ENCODE data around the gene ANGPT4. TPM values are rescaled to one million over a fixed set of nuclear protein-coding genes. Genes with fewer than 3 reads are reported as not detected.

ANGPT4 gene
- total RNA-seq, 1 donor from 2014 or later: 0.05 TPM

- Mint-ChIP-seq H3K4me3 (ENCODE audit: unreplicated experiment) (peak overlapping the region; percentile 84), H3K9me3 (ENCODE audit: unreplicated experiment) (peaks cover 11% of the 10 kb centered on the region), H3K36me3 (ENCODE audit: low read depth, unreplicated experiment) (no peaks in the 10 kb centered on the region), H3K4me1 (ENCODE audit: low read depth, unreplicated experiment) (no peaks in the 10 kb centered on the region), H3K27ac (ENCODE audit: unreplicated experiment) (peak overlapping the region; percentile 58), H3K27me3 (ENCODE audit: low read depth, unreplicated experiment) (peaks cover 19% of the 10 kb centered on the region)
- no peak for FAIRE-seq
- H3K27ac ChIP-seq (ENCODE audit: low read depth, low read length): peak overlapping the region; percentile 86
- H3K36me3 ChIP-seq (ENCODE audit: insufficient read depth, low read length): no peaks in the 10 kb centered on the region
- peaks cover 11% of the 10 kb centered on the region for H3K4me1 ChIP-seq (ENCODE audit: insufficient read depth, low read length)
- no peak for TF ChIP-seq CTCF (IDR thresholded peaks at IDR 0.05; ENCODE audit: insufficient read depth, low read depth, low read length)
- TF ChIP-seq EZH2 (IDR thresholded peaks at IDR 0.05; ENCODE audit: insufficient read depth, low read length): no peak
- no peak for DNase-seq (ENCODE audit: low read depth)
- peak overlapping the region; percentile 92 for H2AFZ ChIP-seq (ENCODE audit: low read depth, low read length)
- peaks cover 8% of the 10 kb centered on the region for H4K20me1 ChIP-seq (ENCODE audit: insufficient read depth, low read length)
- H3K4me3 ChIP-seq (ENCODE audit: insufficient read depth, low read depth, low read length): peak overlapping the region; percentile 85
- peaks cover 23% of the 10 kb centered on the region for H3K79me2 ChIP-seq (ENCODE audit: insufficient read depth, low read length)
- no peaks in the 10 kb centered on the region for H3K27me3 ChIP-seq (ENCODE audit: insufficient read depth, low read length)
- H3K9me3 ChIP-seq (ENCODE audit: insufficient read depth, low read depth, low read length): no peaks in the 10 kb centered on the region
- H3K9ac ChIP-seq (ENCODE audit: low read length): peak overlapping the region; percentile 85
- peak overlapping the region; percentile 98 for H3K4me2 ChIP-seq (ENCODE audit: low read length)
These were observed 81.9 kb downstream of the ANGPT4 start for GRCh38 chr20:834151-834746.

- Histone ChIP-seq H4K20me1 (ENCODE audit: insufficient read depth, low read length) (peaks cover 5% of the 10 kb centered on the region), H3K79me2 (ENCODE audit: insufficient read depth, low read length) (peaks cover 23% of the 10 kb centered on the region), H3K27ac (ENCODE audit: low read depth, low read length) (peak within 1 kb of the TSS; percentile 86), H3K36me3 (ENCODE audit: insufficient read depth, low read length) (no peaks in the 10 kb centered on the region), H3K27me3 (ENCODE audit: insufficient read depth, low read length) (no peaks in the 10 kb centered on the region), H3K4me3 (ENCODE audit: insufficient read depth, low read depth, low read length) (peak within 1 kb of the TSS; percentile 85), H2AFZ (ENCODE audit: low read depth, low read length) (peak within 1 kb of the TSS; percentile 92), H3K9me3 (ENCODE audit: insufficient read depth, low read depth, low read length) (no peaks in the 10 kb centered on the region), H3K4me2 (ENCODE audit: low read length) (peak within 1 kb of the TSS; percentile 98), H3K4me1 (ENCODE audit: insufficient read depth, low read length) (peaks cover 11% of the 10 kb centered on the region), H3K9ac (ENCODE audit: low read length) (peak within 1 kb of the TSS; percentile 85)
- TF ChIP-seq EZH2 (IDR thresholded peaks at IDR 0.05; ENCODE audit: insufficient read depth, low read length): no peak
- TF ChIP-seq CTCF (IDR thresholded peaks at IDR 0.05; ENCODE audit: insufficient read depth, low read depth, low read length): no peak
- H3K27ac Mint-ChIP-seq (ENCODE audit: unreplicated experiment): peak within 1 kb of the TSS; percentile 60
- peaks cover 16% of the 10 kb centered on the region for H3K27me3 Mint-ChIP-seq (ENCODE audit: low read depth, unreplicated experiment)
- FAIRE-seq (no peak), DNase-seq (ENCODE audit: low read depth) (peak; percentile 86)
- H3K4me3 Mint-ChIP-seq (ENCODE audit: unreplicated experiment): peak within 1 kb of the TSS; percentile 84
- H3K36me3 Mint-ChIP-seq (ENCODE audit: low read depth, unreplicated experiment): no peaks in the 10 kb centered on the region
- no peaks in the 10 kb centered on the region for H3K4me1 Mint-ChIP-seq (ENCODE audit: low read depth, unreplicated experiment)
- H3K9me3 Mint-ChIP-seq (ENCODE audit: unreplicated experiment): peaks cover 7% of the 10 kb centered on the region
These were observed 82.5 kb downstream of the ANGPT4 start, which contains the start of gene FAM110A for GRCh38 chr20:833450-834150. FAM110A (plus strand) TSS chr20:833715; CDS start chr20:844805, 11,090 bp downstream.

GRCh38 chr20:833121-833449, 83.0 kb downstream of the ANGPT4 start:
- Histone ChIP-seq H3K79me2 (ENCODE audit: insufficient read depth, low read length) (peaks cover 23% of the 10 kb centered on the region), H3K4me2 (ENCODE audit: low read length) (peak overlapping the region; percentile 98), H3K4me1 (ENCODE audit: insufficient read depth, low read length) (peaks cover 11% of the 10 kb centered on the region), H3K9ac (ENCODE audit: low read length) (peak overlapping the region; percentile 85), H3K4me3 (ENCODE audit: insufficient read depth, low read depth, low read length) (peak overlapping the region; percentile 85), H4K20me1 (ENCODE audit: insufficient read depth, low read length) (peaks cover 5% of the 10 kb centered on the region), H3K36me3 (ENCODE audit: insufficient read depth, low read length) (no peaks in the 10 kb centered on the region), H3K27ac (ENCODE audit: low read depth, low read length) (peak overlapping the region; percentile 86), H3K9me3 (ENCODE audit: insufficient read depth, low read depth, low read length) (no peaks in the 10 kb centered on the region), H3K27me3 (ENCODE audit: insufficient read depth, low read length) (no peaks in the 10 kb centered on the region), H2AFZ (ENCODE audit: low read depth, low read length) (peak overlapping the region; percentile 92)
- TF ChIP-seq EZH2 (IDR thresholded peaks at IDR 0.05; ENCODE audit: insufficient read depth, low read length): no peak
- TF ChIP-seq CTCF (IDR thresholded peaks at IDR 0.05; ENCODE audit: insufficient read depth, low read depth, low read length): no peak
- Mint-ChIP-seq H3K4me3 (ENCODE audit: unreplicated experiment) (peak overlapping the region; percentile 83), H3K36me3 (ENCODE audit: low read depth, unreplicated experiment) (no peaks in the 10 kb centered on the region), H3K4me1 (ENCODE audit: low read depth, unreplicated experiment) (no peaks in the 10 kb centered on the region), H3K27ac (ENCODE audit: unreplicated experiment) (peak overlapping the region; percentile 60), H3K27me3 (ENCODE audit: low read depth, unreplicated experiment) (peaks cover 12% of the 10 kb centered on the region), H3K9me3 (ENCODE audit: unreplicated experiment) (peaks cover 3% of the 10 kb centered on the region)
- DNase-seq (ENCODE audit: low read depth) (no peak), FAIRE-seq (no peak)

Data from astrocyte (in vitro differentiated cells and primary cell).